SU-DHL-6 (cell line): ENCODE results near the gene ACTN1.
A peak's percentile ranks its signal among the peaks of the same experiment; 100 is the strongest.

Experiments
- H2AFZ ChIP-seq: fragments of 200-600 bp; sonication (generic); 2 replicates; pipeline ENCODE4 v1.6.1; 2014; ENCODE audit warnings: low read depth, mild to moderate bottlenecking, moderate library complexity, mixed read lengths, antibody characterized with exemption, low read length; ENCODE audit not compliant: severe bottlenecking
- H3F3A ChIP-seq: fragments of 200-600 bp; shearing (Covaris generic); 2 replicates; pipeline ENCODE4 v1.6.0; 2016; ENCODE audit warnings: antibody characterized with exemption, mild to moderate bottlenecking; ENCODE audit not compliant: insufficient read depth
- H3K27ac ChIP-seq: fragments of 200-600 bp; sonication (generic); 2 replicates; pipeline ENCODE4 v1.5.1; 2016; ENCODE audit warnings: low read depth, mild to moderate bottlenecking, low read length, moderate library complexity, mixed read lengths
- H3K27me3 ChIP-seq: fragments of 200-600 bp; sonication (generic), shearing (Covaris generic); 2 replicates; pipeline ENCODE4 v1.6.0; 2014; ENCODE audit warnings: mild to moderate bottlenecking, low read length
- H3K36me3 ChIP-seq: fragments of 200-600 bp; sonication (generic); 2 replicates; pipeline ENCODE4 v1.6.1; 2014; ENCODE audit warnings: mild to moderate bottlenecking, low read length, mixed read lengths
- H3K4me2 ChIP-seq: fragments of 300-600, 200-600 bp; shearing (Covaris generic), sonication (generic); 2 replicates; pipeline ENCODE4 v1.6.0; 2014; ENCODE audit warnings: low read length, low read depth, mild to moderate bottlenecking; ENCODE audit not compliant: poor library complexity, severe bottlenecking
- H3K4me3 ChIP-seq: fragments of 200-600 bp; sonication (generic); 2 replicates; pipeline ENCODE4 v1.5.1; 2014; ENCODE audit warnings: antibody characterized with exemption, low read length, mild to moderate bottlenecking, mixed read lengths; ENCODE audit not compliant: insufficient read depth, poor library complexity, severe bottlenecking
- H3K79me2 ChIP-seq: fragments of 200-600 bp; sonication (generic); 2 replicates; pipeline ENCODE4 v1.6.1; 2014; ENCODE audit warnings: mild to moderate bottlenecking, low read length, moderate library complexity; ENCODE audit not compliant: insufficient read depth
- H3K9ac ChIP-seq: fragments of 200-600 bp; sonication (generic); 2 replicates; pipeline ENCODE4 v1.7.0; 2014; ENCODE audit warnings: mild to moderate bottlenecking, low read length
- H3K9me2 ChIP-seq: fragments of 200-600 bp; sonication (generic); replicated peaks from 2 replicates; pipeline ENCODE4 v1.6.1; 2014; ENCODE audit warnings: low read length; ENCODE audit not compliant: insufficient read depth
- H3K9me3 ChIP-seq: fragments of 200-600 bp; sonication (generic); 2 replicates; pipeline ENCODE4 v1.6.1; 2014; ENCODE audit warnings: low read length, mixed read lengths; ENCODE audit not compliant: insufficient read depth
- H4K20me1 ChIP-seq: fragments of 200-600 bp; sonication (generic); 2 replicates; pipeline ENCODE4 v1.6.1; 2014; ENCODE audit warnings: low read depth, mild to moderate bottlenecking, antibody characterized with exemption, low read length, moderate library complexity, mixed read lengths
- CTCF ChIP-seq: fragments of 200-600 bp; sonication (generic); IDR thresholded peaks from one replicate; pipeline ENCODE4 v1.5.1; 2017; ENCODE audit warnings: antibody characterized with exemption, mild to moderate bottlenecking, low read length, moderate library complexity; ENCODE audit not compliant: insufficient read depth, poor library complexity, severe bottlenecking
- EZH2phosphoT487 ChIP-seq: fragments of 200-600 bp; sonication (generic), shearing (Covaris generic); conservative IDR thresholded peaks from 2 replicates; pipeline ENCODE4 v1.6.1; 2018; ENCODE audit warnings: mild to moderate bottlenecking, antibody characterized with exemption, low read length, moderate library complexity, mixed read lengths

The ACTN1 gene

GRCh38 chr14:68911594-68912227 is 67.4 kb downstream of the ACTN1 start:
- no peaks in the 10 kb centered on the region for H3K79me2 ChIP-seq
- no peaks in the 10 kb centered on the region for H3K9me3 ChIP-seq
- H3K9ac ChIP-seq = no peak overlapping the region
- H3K36me3 ChIP-seq = no peaks in the 10 kb centered on the region
- H3K4me2 ChIP-seq = no peak overlapping the region
- no peak overlapping the region for H3K27ac ChIP-seq
- H3K4me3 ChIP-seq = no peak overlapping the region
- H4K20me1 ChIP-seq = no peaks in the 10 kb centered on the region
- no peaks in the 10 kb centered on the region for H3F3A ChIP-seq
- no peaks in the 10 kb centered on the region for H3K9me2 ChIP-seq
- TF ChIP-seq EZH2phosphoT487 (no peak), CTCF (peak; percentile 96)
- H3K27me3 ChIP-seq = no peaks in the 10 kb centered on the region
- H2AFZ ChIP-seq = no peak overlapping the region

GRCh38 chr14:68910540-68910939 is 68.6 kb downstream of the ACTN1 start:
- no peak overlapping the region for H3K4me3 ChIP-seq
- no peak overlapping the region for H2AFZ ChIP-seq
- H3F3A ChIP-seq = no peaks in the 10 kb centered on the region
- no peak overlapping the region for H3K27ac ChIP-seq
- H3K4me2 ChIP-seq = no peak overlapping the region
- H4K20me1 ChIP-seq = no peaks in the 10 kb centered on the region
- H3K9me2 ChIP-seq = no peaks in the 10 kb centered on the region
- TF ChIP-seq CTCF = no peak
- no peak for TF ChIP-seq EZH2phosphoT487
- no peaks in the 10 kb centered on the region for H3K79me2 ChIP-seq
- no peaks in the 10 kb centered on the region for H3K36me3 ChIP-seq
- H3K27me3 ChIP-seq = no peaks in the 10 kb centered on the region
- H3K9me3 ChIP-seq = no peaks in the 10 kb centered on the region
- H3K9ac ChIP-seq = no peak overlapping the region

DNA sequence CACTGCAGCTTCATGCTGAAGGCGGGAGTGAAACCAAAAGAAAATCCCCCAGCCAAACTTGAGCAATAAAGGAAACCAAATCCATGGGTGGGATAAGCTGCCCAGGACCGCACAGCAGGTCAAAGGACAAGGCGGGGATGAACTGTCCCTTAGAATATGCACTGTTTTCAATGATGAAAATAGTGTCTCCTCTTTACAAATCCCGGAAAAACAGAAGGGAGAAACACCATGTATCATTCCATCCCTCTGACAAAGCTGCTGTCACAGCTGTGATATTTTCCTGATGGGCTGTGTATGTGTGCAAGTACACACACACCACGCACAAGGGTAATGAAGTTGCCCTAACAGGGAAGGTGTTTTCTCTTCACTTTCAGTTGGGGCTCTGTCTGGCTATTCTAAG is 70.3 kb downstream of the ACTN1 start:
- no peaks in the 10 kb centered on the region for H3K27me3 ChIP-seq
- no peaks in the 10 kb centered on the region for H3K79me2 ChIP-seq
- TF ChIP-seq EZH2phosphoT487 (no peak), CTCF (no peak)

More for the DNA sequence above, 70.3 kb downstream of the ACTN1 start:
- no peaks in the 10 kb centered on the region for H3K9me2 ChIP-seq
- no peak overlapping the region for H3K9ac ChIP-seq
- no peaks in the 10 kb centered on the region for H3K9me3 ChIP-seq
- no peaks in the 10 kb centered on the region for H4K20me1 ChIP-seq
- H3K4me2 ChIP-seq = no peak overlapping the region
- no peaks in the 10 kb centered on the region for H3F3A ChIP-seq
- no peak overlapping the region for H3K4me3 ChIP-seq
- no peak overlapping the region for H3K27ac ChIP-seq
- H2AFZ ChIP-seq = no peak overlapping the region
- H3K36me3 ChIP-seq = no peaks in the 10 kb centered on the region
